Measurements from ENCODE around the gene DRAP1.
A peak's percentile ranks its signal among the peaks of the same experiment; 100 is the strongest.

DRAP1 gene

GRCh38 chr11:65872586-65873317 lies 46.5 kb upstream of the DRAP1 start, which contains the start of gene EFEMP2:
TSS of gene EFEMP2 (minus strand) at chr11:65872800. CDS start at chr11:65872354, 446 bp downstream.
- TF ChIP-seq CTCF (IDR thresholded peaks at IDR 0.05; ENCODE audit: low read depth, low read length), result no peak
- H3K4me3 ChIP-seq (replicated peaks in 1 of 2; ENCODE audit: low read depth in 2 of 2, low read length in 2 of 2), result peak within 1 kb of the TSS; percentile 61 to 65
- peak in 1 of 2 donors; percentile 65 for DNase-seq (ENCODE audit: low read depth in 2 of 2)

DNA sequence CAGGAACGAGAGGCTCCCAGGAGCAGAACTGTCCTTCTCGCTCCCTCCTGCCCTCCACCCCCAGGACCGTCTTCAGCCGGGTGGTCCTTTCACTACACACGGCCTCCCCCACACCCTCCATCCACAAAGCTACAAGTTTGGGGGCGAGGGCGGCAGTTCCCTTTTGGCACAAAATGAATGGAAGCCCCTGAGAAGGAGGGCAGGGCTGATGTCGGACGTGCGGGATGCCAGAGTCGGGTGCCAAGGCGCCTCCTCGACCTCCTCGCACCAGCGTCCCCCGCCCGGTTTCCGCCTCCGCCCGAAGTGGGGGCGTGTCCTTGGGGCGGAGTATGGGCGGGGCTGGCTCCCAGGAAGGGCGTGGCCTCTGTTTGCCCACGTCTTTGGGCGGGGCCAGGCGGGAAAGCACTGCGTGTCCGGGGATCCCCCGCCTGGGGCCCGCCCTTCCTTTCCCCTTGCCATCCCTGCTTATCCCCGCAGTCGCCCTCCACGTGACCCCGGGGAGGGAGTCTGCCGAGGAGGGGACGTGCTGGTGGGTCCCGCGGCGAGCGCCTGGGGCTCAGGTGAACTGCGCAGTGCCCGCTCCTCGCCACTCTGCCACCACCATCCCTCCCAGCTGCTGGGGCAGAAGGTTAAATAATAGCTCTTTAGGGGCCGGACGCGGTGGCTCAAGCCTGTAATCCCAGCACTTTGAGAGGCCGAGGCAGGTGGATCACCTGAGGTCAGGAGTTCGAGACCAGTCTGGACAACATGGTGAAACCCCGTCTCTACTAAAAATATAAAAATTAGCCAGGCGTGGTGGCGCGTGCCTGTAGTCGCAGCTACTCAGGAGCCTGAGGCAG lies 45.7 kb upstream of the DRAP1 start:
- no peak for TF ChIP-seq CTCF (IDR thresholded peaks at IDR 0.05; ENCODE audit: low read depth, low read length)
- peak; percentile 93 to 95 for DNase-seq (ENCODE audit: low read depth in 2 of 2)
- peak overlapping the region; percentile 59 to 65 for H3K4me3 ChIP-seq (replicated peaks in 1 of 2; ENCODE audit: low read depth in 2 of 2, low read length in 2 of 2)

DNA sequence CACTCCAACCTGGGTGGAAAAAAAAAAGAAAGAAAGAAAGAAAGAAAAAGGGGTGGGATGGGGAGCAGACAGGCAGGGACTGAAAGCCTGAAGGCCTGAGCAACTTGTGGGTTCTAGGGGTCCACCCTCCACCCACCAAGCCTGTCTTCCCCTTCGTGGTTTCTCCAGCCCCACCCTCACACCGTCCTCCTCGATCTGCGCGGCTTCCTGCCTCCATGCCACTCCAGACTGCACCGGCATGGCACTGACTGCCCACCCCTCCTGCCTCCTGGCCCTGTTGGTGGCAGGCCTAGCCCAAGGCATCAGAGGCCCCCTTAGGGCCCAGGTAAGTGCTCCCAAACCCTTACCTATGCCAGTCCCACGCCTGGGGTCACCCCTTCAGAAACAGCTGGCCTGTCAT lies 39.6 kb upstream of the DRAP1 start, which contains the start of gene CTSW:
Gene CTSW, plus strand, starts transcription at position 221 of the 400 bp plus-strand sequence. Its CDS starts 18 bp downstream, at position 239.
- no peak within 1 kb of the TSS for H3K4me3 ChIP-seq (replicated peaks in 1 of 2; ENCODE audit: low read depth in 2 of 2, low read length in 2 of 2)
- no peak for TF ChIP-seq CTCF (IDR thresholded peaks at IDR 0.05; ENCODE audit: low read depth, low read length)
- no peak for DNase-seq (ENCODE audit: low read depth in 2 of 2)

DNA sequence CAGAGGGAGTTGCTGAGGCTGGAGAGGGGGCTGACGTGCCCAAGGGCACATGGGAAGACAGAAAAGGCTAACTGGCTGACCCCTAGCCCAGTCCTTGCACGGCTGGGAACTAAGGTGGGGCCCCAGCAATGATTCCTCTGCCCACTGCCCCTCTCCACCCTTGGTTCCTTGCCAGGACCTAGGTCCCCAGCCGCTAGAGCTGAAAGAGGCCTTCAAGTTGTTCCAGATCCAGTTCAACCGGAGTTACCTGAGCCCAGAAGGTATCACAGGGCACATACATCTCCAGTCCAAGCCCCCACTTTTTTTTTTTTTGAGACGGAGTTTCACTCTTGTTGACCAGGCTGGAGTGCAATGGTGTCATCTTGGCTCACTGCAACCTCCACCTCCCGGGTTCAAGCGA lies 39.2 kb upstream of the DRAP1 start:
- TF ChIP-seq CTCF (IDR thresholded peaks at IDR 0.05; ENCODE audit: low read depth, low read length), result no peak
- DNase-seq (ENCODE audit: low read depth in 2 of 2), result no peak
- H3K4me3 ChIP-seq (replicated peaks in 1 of 2; ENCODE audit: low read depth in 2 of 2, low read length in 2 of 2), result no peak overlapping the region

- no peak for TF ChIP-seq CTCF (IDR thresholded peaks at IDR 0.05; ENCODE audit: low read depth, low read length)
- no peak overlapping the region for H3K4me3 ChIP-seq (replicated peaks in 1 of 2; ENCODE audit: low read depth in 2 of 2, low read length in 2 of 2)
- DNase-seq (ENCODE audit: low read depth in 2 of 2), result no peak
Observed at GRCh38 chr11:65880844-65881421, 38.3 kb upstream of the DRAP1 start.

GRCh38 chr11:65882120-65883057 lies 36.8 kb upstream of the DRAP1 start:
- no peak overlapping the region for H3K4me3 ChIP-seq (replicated peaks in 1 of 2; ENCODE audit: low read depth in 2 of 2, low read length in 2 of 2)
- no peak for DNase-seq (ENCODE audit: low read depth in 2 of 2)
- TF ChIP-seq CTCF (IDR thresholded peaks at IDR 0.05; ENCODE audit: low read depth, low read length), result no peak

All from cardiac fibroblast (primary cell).